ENCODE results near the gene FOXD2.
"Not testable (repeated sequence)": the region's sequence is repeated elsewhere in the genome, so short reads cannot be mapped to it uniquely, and the experiment has no call there.

DNA sequence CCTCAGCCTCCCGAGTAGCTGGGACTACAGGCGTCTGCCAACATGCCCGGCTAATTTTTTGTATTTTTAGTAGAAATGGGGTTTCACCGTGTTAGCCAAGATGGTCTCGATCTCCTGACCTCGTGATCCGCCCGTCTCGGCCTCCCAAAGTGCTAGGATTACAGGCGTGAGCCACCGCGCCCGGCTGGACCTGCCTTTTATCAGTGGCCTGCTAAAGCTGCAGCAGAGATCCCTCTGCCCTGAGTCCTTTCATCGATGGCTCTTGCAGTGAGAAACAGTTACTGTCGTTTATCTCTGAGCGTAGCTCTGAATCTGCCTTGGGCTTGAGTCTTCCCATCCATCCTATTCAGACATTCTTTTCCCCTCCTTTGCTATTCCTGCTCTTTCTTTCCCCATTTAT is 19.7 kb downstream of the FOXD2 start:
- not testable (repeated sequence) for TF ChIP-seq NR2C2 (CRISPR knock-in tag; IDR thresholded peaks at IDR 0.05); NFE2L1 (CRISPR knock-in tag; IDR thresholded peaks at IDR 0.05); JUN (CRISPR knock-in tag; IDR thresholded peaks at IDR 0.05); NR3C1 (CRISPR knock-in tag; conservative IDR thresholded peaks at IDR 0.05; ENCODE audit: low read depth)
- TF ChIP-seq, protein P1, sequence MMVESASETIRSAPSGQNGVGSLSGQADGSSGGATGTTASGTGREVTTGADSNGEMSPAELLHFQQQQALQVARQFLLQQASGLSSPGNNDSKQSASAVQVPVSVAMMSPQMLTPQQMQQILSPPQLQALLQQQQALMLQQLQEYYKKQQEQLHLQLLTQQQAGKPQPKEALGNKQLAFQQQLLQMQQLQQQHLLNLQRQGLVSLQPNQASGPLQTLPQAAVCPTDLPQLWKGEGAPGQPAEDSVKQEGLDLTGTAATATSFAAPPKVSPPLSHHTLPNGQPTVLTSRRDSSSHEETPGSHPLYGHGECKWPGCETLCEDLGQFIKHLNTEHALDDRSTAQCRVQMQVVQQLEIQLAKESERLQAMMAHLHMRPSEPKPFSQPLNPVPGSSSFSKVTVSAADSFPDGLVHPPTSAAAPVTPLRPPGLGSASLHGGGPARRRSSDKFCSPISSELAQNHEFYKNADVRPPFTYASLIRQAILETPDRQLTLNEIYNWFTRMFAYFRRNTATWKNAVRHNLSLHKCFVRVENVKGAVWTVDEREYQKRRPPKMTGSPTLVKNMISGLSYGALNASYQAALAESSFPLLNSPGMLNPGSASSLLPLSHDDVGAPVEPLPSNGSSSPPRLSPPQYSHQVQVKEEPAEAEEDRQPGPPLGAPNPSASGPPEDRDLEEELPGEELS (CRISPR knock-in tag; IDR thresholded peaks at IDR 0.05) = not testable (repeated sequence)
- TF ChIP-seq, protein P2, sequence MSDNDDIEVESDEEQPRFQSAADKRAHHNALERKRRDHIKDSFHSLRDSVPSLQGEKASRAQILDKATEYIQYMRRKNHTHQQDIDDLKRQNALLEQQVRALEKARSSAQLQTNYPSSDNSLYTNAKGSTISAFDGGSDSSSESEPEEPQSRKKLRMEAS (CRISPR knock-in tag; IDR thresholded peaks at IDR 0.05) = not testable (repeated sequence)
- TF ChIP-seq, protein P3, sequence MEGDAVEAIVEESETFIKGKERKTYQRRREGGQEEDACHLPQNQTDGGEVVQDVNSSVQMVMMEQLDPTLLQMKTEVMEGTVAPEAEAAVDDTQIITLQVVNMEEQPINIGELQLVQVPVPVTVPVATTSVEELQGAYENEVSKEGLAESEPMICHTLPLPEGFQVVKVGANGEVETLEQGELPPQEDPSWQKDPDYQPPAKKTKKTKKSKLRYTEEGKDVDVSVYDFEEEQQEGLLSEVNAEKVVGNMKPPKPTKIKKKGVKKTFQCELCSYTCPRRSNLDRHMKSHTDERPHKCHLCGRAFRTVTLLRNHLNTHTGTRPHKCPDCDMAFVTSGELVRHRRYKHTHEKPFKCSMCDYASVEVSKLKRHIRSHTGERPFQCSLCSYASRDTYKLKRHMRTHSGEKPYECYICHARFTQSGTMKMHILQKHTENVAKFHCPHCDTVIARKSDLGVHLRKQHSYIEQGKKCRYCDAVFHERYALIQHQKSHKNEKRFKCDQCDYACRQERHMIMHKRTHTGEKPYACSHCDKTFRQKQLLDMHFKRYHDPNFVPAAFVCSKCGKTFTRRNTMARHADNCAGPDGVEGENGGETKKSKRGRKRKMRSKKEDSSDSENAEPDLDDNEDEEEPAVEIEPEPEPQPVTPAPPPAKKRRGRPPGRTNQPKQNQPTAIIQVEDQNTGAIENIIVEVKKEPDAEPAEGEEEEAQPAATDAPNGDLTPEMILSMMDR (IDR thresholded peaks at IDR 0.05) = not testable (repeated sequence)

Data from WTC11 (cell line).